H1 (cell line): Measurements from ENCODE around the gene ACER1. TPM values are rescaled to one million over a fixed set of nuclear protein-coding genes. Genes with fewer than 3 reads are reported as not detected.

ENCODE experiments used
- CTCF ChIA-PET: fragments of 300-600 bp; sonication (Branson Sonifier 250); formaldehyde crosslinking; loops from one replicate; lab custom pipeline; 2021; ENCODE audit not compliant: partially characterized antibody; lab: Charles Lee
- POLR2A ChIA-PET: fragments of 300-600 bp; sonication (Branson Sonifier 250); formaldehyde crosslinking; loops from one replicate; lab custom pipeline; 2021; ENCODE audit warnings: inconsistent platforms; ENCODE audit not compliant: partially characterized antibody; lab: Charles Lee
- DNase-seq, 2 experiments: peaks; one replicate each; pipeline versions ENCODE4 v3.0.0 to v3.0.0-alpha.2; 2010 to 2022; ENCODE audit warnings: low spot score in 2 of 2, low read depth in 1 of 2, mixed read lengths in 1 of 2
- FAIRE-seq: peaks from 2 replicates; lab custom pipeline; 2011; peaks lifted over from hg19 to GRCh38; lab: Jason Lieb, UNC
- H2AFZ ChIP-seq: 2 replicates; pipeline ENCODE4 v1.8.1; 2012; ENCODE audit warnings: low read length, inconsistent platforms
- H2AK5ac ChIP-seq: 2 replicates; pipeline ENCODE4 v1.6.1; 2013; ENCODE audit warnings: low read depth, low read length
- H2BK120ac ChIP-seq: replicated peaks from 2 replicates; pipeline ENCODE3; 2013; ENCODE audit warnings: low read depth, low read length, inconsistent platforms
- H2BK12ac ChIP-seq: 2 replicates; pipeline ENCODE4 v1.6.1; 2013; ENCODE audit warnings: low read depth, low read length
- H2BK15ac ChIP-seq: 2 replicates; pipeline ENCODE4 v1.6.1; 2013; ENCODE audit warnings: low read length
- H2BK20ac ChIP-seq: 2 replicates; pipeline ENCODE4 v1.6.1; 2013; ENCODE audit warnings: low read length
- H2BK5ac ChIP-seq: 2 replicates; pipeline ENCODE4 v1.6.1; 2013; ENCODE audit warnings: low read depth, low read length
- H3K14ac ChIP-seq: 2 replicates; pipeline ENCODE4 v1.6.1; 2013; ENCODE audit warnings: inconsistent platforms; ENCODE audit not compliant: insufficient read length
- H3K18ac ChIP-seq: 2 replicates; pipeline ENCODE4 v1.6.1; 2013; ENCODE audit warnings: low read length; ENCODE audit errors: extremely low read depth
- H3K23ac ChIP-seq: 2 replicates; pipeline ENCODE4 v1.6.1; 2013; ENCODE audit warnings: inconsistent platforms; ENCODE audit not compliant: insufficient read length
- H3K23me2 ChIP-seq: 2 replicates; pipeline ENCODE4 v1.6.1; 2013; ENCODE audit warnings: low read depth, low read length
- H3K27ac ChIP-seq: 2 replicates; pipeline ENCODE4 v1.6.1; 2011; ENCODE audit warnings: low read depth, low read length, inconsistent platforms
- H3K27me3 ChIP-seq, 4 experiments: replicated peaks in 1 of 4; 1 replicate in 1 of 4; 2 replicates in 3 of 4; pipeline versions ENCODE4 v1.6.1 to v1.8.1; 2011 to 2013; ENCODE audit warnings: low read length in 3 of 4, mild to moderate bottlenecking in 3 of 4, inconsistent platforms in 2 of 4, mixed read lengths in 2 of 4, moderate library complexity in 1 of 4; ENCODE audit not compliant: control insufficient read depth in 3 of 4, insufficient read depth in 3 of 4; ENCODE audit errors: extremely low read depth in 1 of 4
- H3K36me3 ChIP-seq, 4 experiments: 2 replicates each; pipeline versions ENCODE4 v1.6.1 to v1.8.1; 2011 to 2013; ENCODE audit warnings: mild to moderate bottlenecking in 4 of 4, low read length in 3 of 4, moderate library complexity in 2 of 4, control low read depth in 1 of 4, inconsistent platforms in 1 of 4; ENCODE audit not compliant: insufficient read depth in 4 of 4, control insufficient read depth in 2 of 4
- H3K4ac ChIP-seq: replicated peaks from 2 replicates; pipeline ENCODE3; 2013; ENCODE audit warnings: low read length, low read depth, mixed read lengths, inconsistent platforms; ENCODE audit not compliant: insufficient read length
- H3K4me1 ChIP-seq, 4 experiments: replicated peaks in 1 of 4; 1 replicate in 1 of 4; 2 replicates in 3 of 4; pipeline versions ENCODE4 v1.6.1 to v1.8.1; 2011 to 2013; ENCODE audit warnings: low read length in 3 of 4, inconsistent platforms in 2 of 4, mixed read lengths in 1 of 4; ENCODE audit not compliant: insufficient read depth in 4 of 4, control insufficient read depth in 3 of 4
- H3K4me2 ChIP-seq, 2 experiments: 2 replicates each; pipeline versions ENCODE4 v1.6.1 to v1.8.1; 2011 to 2013; ENCODE audit warnings: low read depth in 2 of 2, low read length in 2 of 2, control low read depth in 1 of 2, inconsistent platforms in 1 of 2, mild to moderate bottlenecking in 1 of 2; ENCODE audit not compliant: insufficient read depth in 1 of 2
- H3K4me3 ChIP-seq, 4 experiments: fragments of 200-600, 300-600 bp in 1 of 4; sonication (generic), shearing (Covaris generic), sonication (Bioruptor Twin) in 1 of 4; 2 replicates each; pipeline versions ENCODE4 v1.5.1 to v1.8.1; 2011 to 2016; ENCODE audit warnings: low read length in 4 of 4, low read depth in 3 of 4, control low read depth in 2 of 4, inconsistent platforms in 2 of 4, mild to moderate bottlenecking in 2 of 4, mixed read lengths in 1 of 4, moderate library complexity in 1 of 4; ENCODE audit not compliant: insufficient read depth in 2 of 4; ENCODE audit errors: extremely low read depth in 1 of 4
- H3K56ac ChIP-seq: replicated peaks from 2 replicates; pipeline ENCODE3; 2013; ENCODE audit warnings: low read depth, mild to moderate bottlenecking, mixed read lengths, low read length, inconsistent platforms; ENCODE audit not compliant: insufficient read length
- H3K79me1 ChIP-seq: 2 replicates; pipeline ENCODE4 v1.6.1; 2013; ENCODE audit warnings: low read depth, low read length, control low read depth
- H3K79me2 ChIP-seq, 2 experiments: 2 replicates each; pipeline versions ENCODE4 v1.6.1 to v1.8.1; 2012 to 2013; ENCODE audit warnings: low read length in 2 of 2, mild to moderate bottlenecking in 2 of 2, inconsistent platforms in 1 of 2; ENCODE audit not compliant: insufficient read depth in 2 of 2, control insufficient read depth in 1 of 2
- H3K9ac ChIP-seq, 4 experiments: replicated peaks in 1 of 4; 1 replicate in 1 of 4; 2 replicates in 3 of 4; pipeline versions ENCODE4 v1.6.1 to v1.8.1; 2011 to 2013; ENCODE audit warnings: low read depth in 3 of 4, low read length in 3 of 4, control low read depth in 2 of 4, mild to moderate bottlenecking in 2 of 4, moderate library complexity in 2 of 4, inconsistent platforms in 1 of 4; ENCODE audit errors: extremely low read depth in 1 of 4
- H3K9me3 ChIP-seq, 2 experiments: 2 replicates each; pipeline versions ENCODE4 v1.6.1 to v1.8.1; 2012 to 2013; ENCODE audit warnings: mild to moderate bottlenecking in 2 of 2, moderate library complexity in 2 of 2, control low read depth in 1 of 2, inconsistent platforms in 1 of 2, low read depth in 1 of 2, low read length in 1 of 2, mixed read lengths in 1 of 2; ENCODE audit not compliant: insufficient read depth in 2 of 2
- H4K20me1 ChIP-seq, 2 experiments: replicated peaks in 1 of 2; 2 replicates each; pipeline versions ENCODE3 to v1.8.1; 2011 to 2013; ENCODE audit warnings: inconsistent platforms in 2 of 2, low read length in 2 of 2, mild to moderate bottlenecking in 1 of 2; ENCODE audit not compliant: insufficient read depth in 2 of 2, control insufficient read depth in 1 of 2
- H4K5ac ChIP-seq: 2 replicates; pipeline ENCODE4 v1.6.1; 2013; ENCODE audit warnings: low read length, low read depth, mixed read lengths, inconsistent platforms; ENCODE audit not compliant: insufficient read length
- H4K8ac ChIP-seq: 2 replicates; pipeline ENCODE4 v1.8.0; 2013; ENCODE audit warnings: mild to moderate bottlenecking, moderate library complexity, low read length, inconsistent platforms; ENCODE audit not compliant: insufficient read depth; ENCODE audit errors: extremely low read depth
- H4K91ac ChIP-seq: replicated peaks from 2 replicates; pipeline ENCODE3; 2013; ENCODE audit warnings: low read length, mixed read lengths, inconsistent platforms; ENCODE audit not compliant: insufficient read length
- CEBPB ChIP-seq: IDR thresholded peaks from 2 replicates; pipeline ENCODE4 v1.6.1; 2012; ENCODE audit warnings: low read depth, low read length
- CHD1 ChIP-seq: IDR thresholded peaks from 2 replicates; pipeline ENCODE4 v1.6.1; 2012; ENCODE audit warnings: low read depth, low read length, improper control_type of control experiment
- CHD2 ChIP-seq: IDR thresholded peaks from 2 replicates; pipeline ENCODE4 v1.6.1; 2012; ENCODE audit warnings: low read length, improper control_type of control experiment
- CREB1 ChIP-seq: IDR thresholded peaks from 2 replicates; pipeline ENCODE4 v1.6.1; 2012; ENCODE audit warnings: inconsistent platforms
- MAFK ChIP-seq: IDR thresholded peaks from 2 replicates; pipeline ENCODE4 v1.6.1; 2012; ENCODE audit warnings: low read depth, mild to moderate bottlenecking, improper control_type of control experiment, low read length
- POLR2A ChIP-seq, 2 experiments: IDR thresholded peaks; 1 replicate in 1 of 2; 2 replicates in 1 of 2; pipeline ENCODE4 v1.6.1; 2011; ENCODE audit warnings: low read depth in 2 of 2, low read length in 2 of 2, mild to moderate bottlenecking in 2 of 2; ENCODE audit errors: control extremely low read depth in 1 of 2
- RAD21 ChIP-seq, 2 experiments: IDR thresholded peaks in 1 of 2; conservative IDR thresholded peaks in 1 of 2; 2 replicates each; pipeline ENCODE4 v1.6.1; 2011; ENCODE audit warnings: low read depth in 2 of 2, low read length in 2 of 2, improper control_type of control experiment in 1 of 2, inconsistent platforms in 1 of 2, mild to moderate bottlenecking in 1 of 2, moderate library complexity in 1 of 2
- RFX5 ChIP-seq: IDR thresholded peaks from 2 replicates; pipeline ENCODE4 v1.6.1; 2011; ENCODE audit warnings: low read depth, low read length, improper control_type of control experiment, borderline replicate concordance
- RXRA ChIP-seq: IDR thresholded peaks from 2 replicates; pipeline ENCODE4 v1.6.1; 2011; ENCODE audit warnings: low read depth, mild to moderate bottlenecking, low read length, moderate library complexity; ENCODE audit not compliant: insufficient read depth
- TBP ChIP-seq: IDR thresholded peaks from 2 replicates; pipeline ENCODE4 v1.6.1; 2011; ENCODE audit warnings: low read depth, low read length, improper control_type of control experiment
- WGBS, 2 experiments: shearing (Covaris generic) in 1 of 2; methylation state at CpG; one replicate each; pipeline versions ENCODE4 v1.1.6 to v1.1.7; 2013 to 2015; ENCODE audit warnings: low lambda C conversion rate in 2 of 2, mixed read lengths in 2 of 2, inconsistent platforms in 1 of 2, low coverage in 1 of 2, missing lambda C conversion rate in 1 of 2; ENCODE audit not compliant: insufficient replicate concordance in 2 of 2, insufficient coverage in 1 of 2, insufficient read length in 1 of 2; ENCODE audit errors: extremely low coverage in 1 of 2, missing lambda C conversion rate in 1 of 2; 5-methylcytosine and 5-hydroxymethylcytosine counted together
- polyA plus RNA-seq, 7 experiments: library from polyadenylated mRNA; depleted of rRNA in 3 of 7; stranded (reverse) in 5 of 7; unstranded in 2 of 7; fragments of >200 nt in 5 of 7; fragments of 200-250 nt in 2 of 7; gene quantifications; 1 replicate in 5 of 7; 2 replicates in 1 of 7; 4 replicates in 1 of 7; pipeline versions ENCODE4 v1.2.1 to v1.2.3, GENCODE V29; 2011 to 2013; ENCODE audit warnings: missing spikeins in 2 of 7, mixed read lengths in 2 of 7
- total RNA-seq: library from RNA; stranded (reverse); fragmentation: NEBNext Ultra II Directional; extraction: Animal tissue kit (Norgen Biotek cat#: 25700); gene quantifications from 2 replicates; pipeline ENCODE4 v1.2.1, GENCODE V29; 2021
- TF ChIP-seq, protein P1 (sequence below): IDR thresholded peaks from 2 replicates; pipeline ENCODE4 v1.6.1; 2012; ENCODE audit warnings: inconsistent platforms
- TF ChIP-seq, protein P2 (sequence below): IDR thresholded peaks from 2 replicates; pipeline ENCODE4 v1.6.1; 2011; ENCODE audit warnings: low read length, improper control_type of control experiment

The ACER1 gene
- total and polyA plus RNA-seq, 2 of the 8 experiments (the other 6 are each of a cell fraction or from before 2014, with no cell fraction given) = 0.05 TPM; not detected in 1

DNA sequence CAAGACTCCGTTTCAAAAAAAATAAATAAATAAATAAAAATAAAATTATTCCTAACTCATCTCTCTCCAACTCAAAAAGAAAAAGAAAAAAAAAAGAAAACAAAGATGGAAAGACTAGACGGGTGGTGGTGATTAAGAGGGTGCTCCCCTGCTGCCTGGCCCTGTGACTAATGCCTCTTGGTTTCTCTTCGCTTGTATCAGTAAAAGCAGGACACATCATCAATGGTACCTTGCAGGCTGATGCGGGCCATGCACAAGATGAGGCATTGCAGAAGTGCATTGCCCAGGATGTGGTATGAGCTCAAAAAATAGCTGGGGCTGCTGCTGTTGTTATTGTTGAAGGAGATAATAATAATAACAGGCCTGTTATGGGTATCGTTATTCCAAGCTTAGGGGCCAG, 14.6 kb downstream of the ACER1 start:
- TF ChIP-seq RAD21 (IDR thresholded peaks at IDR 0.05 in 1 of 2, conservative IDR thresholded peaks at IDR 0.05 in 1 of 2; ENCODE audit: low read depth in 2 of 2, low read length in 2 of 2) = no peak
- no peak for TF ChIP-seq MAFK
- TF ChIP-seq, protein P1, sequence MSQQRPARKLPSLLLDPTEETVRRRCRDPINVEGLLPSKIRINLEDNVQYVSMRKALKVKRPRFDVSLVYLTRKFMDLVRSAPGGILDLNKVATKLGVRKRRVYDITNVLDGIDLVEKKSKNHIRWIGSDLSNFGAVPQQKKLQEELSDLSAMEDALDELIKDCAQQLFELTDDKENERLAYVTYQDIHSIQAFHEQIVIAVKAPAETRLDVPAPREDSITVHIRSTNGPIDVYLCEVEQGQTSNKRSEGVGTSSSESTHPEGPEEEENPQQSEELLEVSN = no peak
- no peak for TF ChIP-seq POLR2A (IDR thresholded peaks at IDR 0.05; ENCODE audit: control extremely low read depth in 1 of 2, low read depth in 2 of 2, low read length in 2 of 2)
- no peak for TF ChIP-seq CREB1
- no peak for TF ChIP-seq CEBPB
- TF ChIP-seq RXRA = no peak
- no peak for TF ChIP-seq TBP
- TF ChIP-seq, protein P2, sequence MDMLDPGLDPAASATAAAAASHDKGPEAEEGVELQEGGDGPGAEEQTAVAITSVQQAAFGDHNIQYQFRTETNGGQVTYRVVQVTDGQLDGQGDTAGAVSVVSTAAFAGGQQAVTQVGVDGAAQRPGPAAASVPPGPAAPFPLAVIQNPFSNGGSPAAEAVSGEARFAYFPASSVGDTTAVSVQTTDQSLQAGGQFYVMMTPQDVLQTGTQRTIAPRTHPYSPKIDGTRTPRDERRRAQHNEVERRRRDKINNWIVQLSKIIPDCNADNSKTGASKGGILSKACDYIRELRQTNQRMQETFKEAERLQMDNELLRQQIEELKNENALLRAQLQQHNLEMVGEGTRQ = no peak
- TF ChIP-seq RFX5 = no peak
- TF ChIP-seq CHD2 = no peak
- TF ChIP-seq CHD1 = no peak
- Histone ChIP-seq H2AFZ (no peak overlapping the region), H3K56ac (no peak overlapping the region), H2BK120ac (no peak overlapping the region), H3K18ac (no peak overlapping the region), H4K20me1 (no peaks in the 10 kb centered on the region), H2AK5ac (no peak overlapping the region), H3K4ac (no peak overlapping the region), H3K79me2 (no peaks in the 10 kb centered on the region), H2BK12ac (no peak overlapping the region), H4K5ac (no peak overlapping the region), H3K4me2 (no peak overlapping the region), H2BK15ac (no peak overlapping the region), H4K91ac (no peak overlapping the region), H3K27me3 (no peaks in the 10 kb centered on the region), H2BK20ac (no peak overlapping the region), H3K23me2 (no peaks in the 10 kb centered on the region), H3K36me3 (no peaks in the 10 kb centered on the region), H3K9ac (no peak overlapping the region), H3K23ac (no peak overlapping the region), H3K14ac (no peak overlapping the region), H3K4me3 (no peak overlapping the region), H4K8ac (no peak overlapping the region), H3K27ac (no peak overlapping the region), H2BK5ac (no peak overlapping the region), H3K4me1 (no peaks in the 10 kb centered on the region), H3K79me1 (no peaks in the 10 kb centered on the region), H3K9me3 (peaks cover 18 to 19% of the 10 kb centered on the region in 2 experiments; a peak in 3 of 4 replicates)
- POLR2A ChIA-PET = interaction anchor here (0.6 kb wide), 1 partner anchor 93 kb away, joined by 4 read pairs; no protein-coding TSS in a partner anchor
- DNase-seq (no peak), FAIRE-seq (no peak)
- CTCF ChIA-PET = interaction anchor here (0.6 kb wide), 1 partner anchor 26 kb away, joined by 6 read pairs; no protein-coding TSS in a partner anchor
- 85% methylated on average over 5 of the region's 5 CpGs; no CpG with 5 or more reads in 1 of the 2 experiments for WGBS, 2 experiments
